HG03196 (cell line): ENCODE data around the gene ZBTB39.
"Not testable (repeated sequence)": the region's sequence is repeated elsewhere in the genome, so short reads cannot be mapped to it uniquely, and the experiment has no call there.

Source experiments
- ATAC-seq: cut with Tn5 transposase; IDR thresholded peaks from one replicate; pipeline ENCODE4 v1.9.1; 2021; ENCODE audit not compliant: unreplicated experiment

The ZBTB39 gene

GRCh38 chr12:57005980-57006808 is at the start of gene ZBTB39:
Gene ZBTB39, minus strand, starts transcription at chr12:57006546. Its CDS starts 1,629 bp downstream, at chr12:57004917.
- ATAC-seq, result peak; percentile 49

DNA sequence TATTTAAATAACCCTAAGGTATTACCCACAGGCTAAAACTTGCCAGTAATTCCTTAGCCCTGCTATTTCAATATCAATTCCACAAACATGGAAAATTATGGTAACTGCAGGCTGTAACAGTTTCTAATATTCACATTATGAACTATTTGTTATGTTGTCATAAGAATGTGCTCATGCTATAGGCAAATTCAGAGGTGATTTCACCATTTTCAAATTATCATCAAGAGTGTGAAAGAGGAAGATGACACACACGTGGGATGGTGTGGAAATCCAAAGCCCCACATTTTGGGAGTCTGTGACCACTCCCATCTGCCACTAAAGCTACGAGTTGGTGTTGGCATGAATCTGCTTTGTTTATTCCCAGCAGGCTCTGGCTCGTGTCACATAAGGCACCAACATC is 49.5 kb upstream of the ZBTB39 start:
- ATAC-seq, result no peak

GRCh38 chr12:57053901-57054300 is 47.6 kb upstream of the ZBTB39 start:
- not testable (repeated sequence) for ATAC-seq

GRCh38 chr12:57053146-57053545 is 46.8 kb upstream of the ZBTB39 start:
- not testable (repeated sequence) for ATAC-seq

DNA sequence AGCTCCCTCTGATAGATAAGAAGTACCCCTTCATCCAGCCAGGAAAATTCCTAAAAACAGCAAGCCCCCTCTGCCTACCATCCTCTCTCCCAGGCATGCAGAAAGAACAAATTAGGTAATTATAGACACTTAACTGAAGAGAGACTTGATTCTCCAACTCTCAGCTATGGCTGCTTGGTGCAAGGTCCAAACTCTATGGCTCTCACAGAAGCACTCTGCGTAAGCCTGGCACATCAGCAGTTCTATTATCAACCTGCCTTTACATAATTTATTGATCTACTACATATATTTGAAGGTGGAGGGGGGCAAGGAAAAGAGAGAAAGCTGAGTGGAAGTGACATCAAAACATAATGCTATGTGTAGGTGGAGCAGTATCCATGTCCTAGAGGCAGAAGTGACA is 44.7 kb upstream of the ZBTB39 start:
- ATAC-seq, result no peak

- ATAC-seq, result no peak
Observed at GRCh38 chr12:57049890-57050289, 43.5 kb upstream of the ZBTB39 start, which contains the start of gene MYO1A. Gene MYO1A, minus strand, starts transcription at chr12:57050129. Its CDS starts 1,806 bp downstream, at chr12:57048323.

DNA sequence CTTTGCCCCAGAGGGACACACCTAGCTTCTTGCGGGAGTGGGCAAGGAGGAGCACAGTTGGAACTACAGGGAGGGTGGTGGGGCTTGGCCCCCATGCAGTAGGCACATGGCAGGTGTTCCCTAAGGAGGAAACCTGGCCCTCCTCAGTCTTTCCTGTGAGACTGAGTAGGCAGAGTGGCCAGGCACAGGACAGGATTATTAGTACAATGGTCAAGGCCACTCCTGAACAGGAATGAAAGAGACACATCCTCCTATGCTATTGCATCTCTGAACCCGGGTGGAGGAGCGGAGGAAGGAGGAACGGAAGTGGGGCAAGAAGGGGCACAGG is 42.7 kb upstream of the ZBTB39 start:
- no peak for ATAC-seq

DNA sequence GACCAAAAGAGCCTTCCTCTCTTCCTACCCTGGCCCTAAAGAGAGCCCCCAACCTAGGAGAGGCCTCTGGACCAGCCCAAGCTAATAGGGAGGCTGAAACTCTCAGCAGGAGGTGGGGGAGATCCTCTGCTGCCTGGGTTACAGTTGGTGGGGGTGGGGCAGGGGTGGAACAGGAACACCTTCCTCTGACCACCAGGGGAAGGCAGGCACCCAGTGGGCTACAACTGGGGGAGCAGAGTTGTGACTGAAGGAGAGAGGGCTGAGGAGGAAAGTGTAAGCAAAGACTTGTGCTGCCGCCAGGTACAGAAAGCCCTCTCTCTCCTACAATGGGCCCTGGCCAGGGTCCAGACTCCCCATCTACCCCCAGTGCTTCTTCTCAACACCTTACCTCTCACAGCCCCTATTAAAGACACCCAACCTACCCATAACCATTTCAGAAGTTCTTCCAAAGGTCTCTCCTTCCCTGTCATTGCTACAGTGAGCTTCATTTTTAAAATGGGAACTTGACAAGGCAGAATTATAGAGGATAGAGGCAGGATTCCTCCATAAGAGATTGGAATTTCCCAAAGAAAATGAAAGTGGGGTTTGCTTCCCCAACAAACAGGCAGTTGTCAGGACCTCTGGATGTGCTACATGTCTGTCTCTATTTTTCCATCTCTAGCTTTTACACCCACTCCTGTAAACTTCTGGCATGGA is 42.2 kb upstream of the ZBTB39 start:
- ATAC-seq, result no peak

- ATAC-seq, result no peak
Observed at GRCh38 chr12:57047981-57048380, 41.6 kb upstream of the ZBTB39 start.

- ATAC-seq, result no peak
Observed at GRCh38 chr12:57046947-57047890, 40.9 kb upstream of the ZBTB39 start.

- ATAC-seq, result no peak
Observed at GRCh38 chr12:57046086-57046791, 39.9 kb upstream of the ZBTB39 start.

DNA sequence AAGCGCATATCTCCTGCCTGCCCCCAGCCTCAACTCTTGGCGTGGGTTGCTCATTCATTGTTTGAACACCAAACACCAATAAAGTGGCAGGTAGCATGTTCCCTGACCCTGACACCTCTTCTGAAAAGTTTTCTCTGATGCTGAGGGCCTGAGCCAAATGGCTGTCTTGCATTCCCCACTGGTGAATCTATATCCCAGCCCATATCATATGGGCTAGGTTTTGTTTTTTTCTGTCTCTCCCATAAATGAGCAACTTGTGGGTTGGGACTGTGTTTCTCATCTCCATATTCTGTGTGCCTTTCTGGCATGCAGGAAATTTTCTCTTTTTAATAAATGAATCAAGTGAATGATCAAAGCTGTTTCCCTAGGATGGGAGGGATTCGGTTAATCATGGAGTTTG is 38.5 kb upstream of the ZBTB39 start:
- ATAC-seq, result no peak

GRCh38 chr12:57044468-57044867 is 38.1 kb upstream of the ZBTB39 start:
- no peak for ATAC-seq

GRCh38 chr12:57042695-57043094 is 36.3 kb upstream of the ZBTB39 start:
- ATAC-seq, result no peak

GRCh38 chr12:57040750-57041149 is 34.4 kb upstream of the ZBTB39 start:
- no peak for ATAC-seq

- ATAC-seq, result no peak
Observed at GRCh38 chr12:57040211-57040610, 33.9 kb upstream of the ZBTB39 start.

DNA sequence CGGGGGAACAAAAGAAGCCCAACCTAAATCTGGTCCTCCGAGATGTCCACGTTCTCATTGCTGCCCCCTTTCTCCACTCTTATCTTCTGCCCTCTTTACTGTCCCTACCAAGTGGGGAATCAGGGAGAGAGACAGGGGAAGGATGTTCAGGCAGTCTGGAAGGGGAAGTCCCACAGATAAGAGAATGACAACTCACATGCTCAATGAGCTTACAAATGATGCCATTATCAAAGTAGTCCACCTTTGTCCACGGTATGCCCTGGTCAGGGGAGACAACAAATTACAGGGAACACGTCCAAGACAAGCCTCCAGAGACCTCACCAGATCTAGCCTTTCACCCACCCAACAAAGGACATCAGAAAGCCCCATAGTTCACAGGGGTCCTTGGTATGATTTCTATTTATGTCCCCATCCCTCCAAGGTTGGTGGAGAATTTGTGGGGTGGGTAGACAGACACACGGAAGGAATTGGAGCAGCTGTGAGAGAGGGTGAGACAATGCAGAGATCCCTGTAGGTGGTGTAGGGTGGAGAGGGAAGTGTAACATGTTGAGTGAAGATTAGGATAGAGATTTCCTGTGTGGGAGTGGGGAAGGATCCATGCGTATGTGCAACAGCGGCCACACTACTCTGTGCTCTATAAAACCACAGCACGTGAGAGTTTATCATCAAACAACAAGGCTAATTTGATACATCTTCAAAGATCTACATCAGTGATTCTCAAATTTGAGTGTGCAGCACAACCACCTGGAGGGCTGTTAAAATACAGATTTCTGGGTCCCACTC is 32.9 kb upstream of the ZBTB39 start:
- ATAC-seq, result no peak

GRCh38 chr12:57037264-57037663 is 30.9 kb upstream of the ZBTB39 start:
- ATAC-seq, result no peak

DNA sequence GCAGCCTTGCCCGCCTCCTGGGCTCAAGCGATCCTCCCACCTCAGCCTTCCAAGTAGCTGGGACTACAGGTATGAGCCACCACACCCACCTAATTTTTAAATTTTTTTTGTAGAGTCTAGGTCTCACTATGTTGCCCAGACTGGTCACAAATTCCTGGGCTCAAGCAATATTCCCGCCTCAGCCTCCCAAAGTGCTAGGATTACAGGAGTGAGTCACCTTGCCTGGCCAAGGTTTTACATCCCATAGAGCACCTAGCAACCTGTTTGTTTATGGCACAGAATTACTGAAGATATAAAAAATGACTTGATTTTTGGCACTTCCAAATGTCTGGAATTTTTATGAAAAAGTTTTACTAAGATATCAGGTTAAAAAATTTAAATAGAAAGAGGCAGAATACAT is 27.1 kb upstream of the ZBTB39 start:
- no peak for ATAC-seq

GRCh38 chr12:57031789-57032188 is 25.4 kb upstream of the ZBTB39 start:
- ATAC-seq, result no peak
